Karpas-422 (cell line): Measurements from ENCODE around the gene PPIL6. TPM values are rescaled to one million over a fixed set of nuclear protein-coding genes. Genes with fewer than 3 reads are reported as not detected.

Experiments
- DNase-seq: peaks from one replicate; pipeline ENCODE4 v3.0.0-alpha.2; 2015
- H2AFZ ChIP-seq: fragments of 200-600 bp; sonication (generic); 2 replicates; pipeline ENCODE4 v1.6.1; 2014; ENCODE audit warnings: antibody characterized with exemption, low read length, mixed read lengths
- H3K27ac ChIP-seq: fragments of 200-600 bp; sonication (generic); 2 replicates; pipeline ENCODE4 v1.5.1; 2014; ENCODE audit warnings: mild to moderate bottlenecking, low read length, moderate library complexity
- H3K27me3 ChIP-seq: fragments of 200-600 bp; sonication (generic); 2 replicates; pipeline ENCODE4 v1.6.1; 2014; ENCODE audit warnings: low read length, mixed read lengths
- H3K36me3 ChIP-seq: fragments of 200-600 bp; sonication (generic); 2 replicates; pipeline ENCODE4 v1.6.1; 2014; ENCODE audit warnings: low read length, mixed read lengths; ENCODE audit not compliant: insufficient read depth
- H3K4me1 ChIP-seq: fragments of 200-600 bp; sonication (generic); 2 replicates; pipeline ENCODE4 v1.6.1; 2014; ENCODE audit warnings: mild to moderate bottlenecking, low read length, mixed read lengths
- H3K4me2 ChIP-seq: fragments of 200-600 bp; sonication (generic); 2 replicates; pipeline ENCODE4 v1.6.1; 2014; ENCODE audit warnings: low read length, low read depth, mild to moderate bottlenecking; ENCODE audit not compliant: poor library complexity, severe bottlenecking
- H3K4me3 ChIP-seq: fragments of 200-600 bp; sonication (generic); 2 replicates; pipeline ENCODE4 v1.5.1; 2014; ENCODE audit warnings: mild to moderate bottlenecking, antibody characterized with exemption, low read length, mixed read lengths
- H3K79me2 ChIP-seq: fragments of 200-600 bp; sonication (generic); 2 replicates; pipeline ENCODE4 v1.6.1; 2014; ENCODE audit warnings: mild to moderate bottlenecking, low read length, mixed read lengths
- H3K9ac ChIP-seq: fragments of 200-600 bp; sonication (generic); 2 replicates; pipeline ENCODE4 v1.6.0; 2014; ENCODE audit warnings: low read length
- H3K9me2 ChIP-seq: fragments of 200-600 bp; sonication (generic), shearing (Covaris generic); replicated peaks from 2 replicates; pipeline ENCODE4 v1.6.0; 2014; ENCODE audit warnings: mild to moderate bottlenecking, low read length, moderate library complexity; ENCODE audit not compliant: insufficient read depth
- H3K9me3 ChIP-seq: fragments of 300-700, 200-600 bp; sonication (generic); 2 replicates; pipeline ENCODE4 v1.6.1; 2014; ENCODE audit warnings: low read length, mixed read lengths
- H4K20me1 ChIP-seq: fragments of 200-600 bp; sonication (generic); 2 replicates; pipeline ENCODE4 v1.6.1; 2014; ENCODE audit warnings: mild to moderate bottlenecking, antibody characterized with exemption, low read length, low read depth; ENCODE audit not compliant: insufficient read depth
- total RNA-seq: library from RNA; depleted of rRNA; stranded (reverse); fragments of >200 nt; shearing (Covaris generic); gene quantifications from 2 replicates; pipeline ENCODE4 v1.2.3, GENCODE V29; 2014; ENCODE audit warnings: low replicate concordance; rRNA removed

PPIL6 gene
- total RNA-seq, 1 experiment from 2014 or later, result not detected

- no peaks in the 10 kb centered on the region for H3K79me2 ChIP-seq
- H3K4me2 ChIP-seq, result no peak overlapping the region
- H3K9ac ChIP-seq, result no peak overlapping the region
- no peaks in the 10 kb centered on the region for H3K9me2 ChIP-seq
- H2AFZ ChIP-seq, result no peak overlapping the region
- no peak overlapping the region for H3K27ac ChIP-seq
- H3K27me3 ChIP-seq, result no peaks in the 10 kb centered on the region
- no peaks in the 10 kb centered on the region for H4K20me1 ChIP-seq
- H3K9me3 ChIP-seq, result no peaks in the 10 kb centered on the region
- H3K4me1 ChIP-seq, result no peaks in the 10 kb centered on the region
- no peak overlapping the region for H3K4me3 ChIP-seq
- no peak for DNase-seq
- no peaks in the 10 kb centered on the region for H3K36me3 ChIP-seq
These were observed 97.9 kb downstream of the PPIL6 start for GRCh38 chr6:109342506-109342905.

- H3K27me3 ChIP-seq, result no peaks in the 10 kb centered on the region
- no peaks in the 10 kb centered on the region for H3K36me3 ChIP-seq
- H4K20me1 ChIP-seq, result no peaks in the 10 kb centered on the region
- no peak overlapping the region for H2AFZ ChIP-seq
- no peaks in the 10 kb centered on the region for H3K79me2 ChIP-seq
- no peak for DNase-seq
- no peaks in the 10 kb centered on the region for H3K4me1 ChIP-seq
- no peaks in the 10 kb centered on the region for H3K9me2 ChIP-seq
- H3K27ac ChIP-seq, result no peak overlapping the region
- no peak overlapping the region for H3K9ac ChIP-seq
- H3K4me3 ChIP-seq, result no peak overlapping the region
- H3K9me3 ChIP-seq, result no peaks in the 10 kb centered on the region
- no peak overlapping the region for H3K4me2 ChIP-seq
These were observed 99.6 kb downstream of the PPIL6 start for GRCh38 chr6:109340811-109341210.

Other genes starting within 250 kb of the PPIL6 start
- gene CD164, start 58.2 kb downstream of the PPIL6 start, total RNA-seq, result 83.0 and 175 TPM in 2 replicates
- gene SMPD2, start 96 bp upstream of the PPIL6 start, total RNA-seq, result 14.1 and 19.4 TPM in 2 replicates
- gene MICAL1, start 15.1 kb upstream of the PPIL6 start, total RNA-seq, result 59.4 and 71.6 TPM in 2 replicates
- 10.4 and 18.5 TPM in 2 replicates for gene ZBTB24, start 42.6 kb upstream of the PPIL6 start, total RNA-seq